ENCODE measurements around the gene EEF2K.

The EEF2K gene

DNA sequence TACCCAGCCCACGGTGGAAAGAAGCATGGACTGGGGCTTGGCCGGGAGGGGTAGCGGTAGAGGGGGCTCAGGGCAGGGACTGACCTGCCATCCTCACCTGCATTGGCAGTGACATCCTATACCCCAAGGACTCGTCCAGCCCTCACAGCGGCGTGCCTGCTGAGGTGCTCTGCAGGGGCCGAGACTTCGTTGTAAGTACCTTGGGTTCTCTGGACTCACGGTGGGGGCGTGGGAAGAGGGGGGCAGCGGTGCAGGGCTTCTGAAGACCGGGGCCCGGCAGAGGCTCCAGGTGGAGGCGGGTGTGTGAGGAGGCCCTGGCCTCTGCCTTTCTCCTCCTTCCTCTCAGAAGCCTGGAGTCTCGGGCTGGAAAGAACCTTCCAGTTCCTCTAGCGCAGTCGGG, 116.7 kb downstream of the EEF2K start:
- no peak overlapping the region for H3K4me3 ChIP-seq (ENCODE audit: low read depth, low read length)
- no peak for DNase-seq
- TF ChIP-seq, protein P1, sequence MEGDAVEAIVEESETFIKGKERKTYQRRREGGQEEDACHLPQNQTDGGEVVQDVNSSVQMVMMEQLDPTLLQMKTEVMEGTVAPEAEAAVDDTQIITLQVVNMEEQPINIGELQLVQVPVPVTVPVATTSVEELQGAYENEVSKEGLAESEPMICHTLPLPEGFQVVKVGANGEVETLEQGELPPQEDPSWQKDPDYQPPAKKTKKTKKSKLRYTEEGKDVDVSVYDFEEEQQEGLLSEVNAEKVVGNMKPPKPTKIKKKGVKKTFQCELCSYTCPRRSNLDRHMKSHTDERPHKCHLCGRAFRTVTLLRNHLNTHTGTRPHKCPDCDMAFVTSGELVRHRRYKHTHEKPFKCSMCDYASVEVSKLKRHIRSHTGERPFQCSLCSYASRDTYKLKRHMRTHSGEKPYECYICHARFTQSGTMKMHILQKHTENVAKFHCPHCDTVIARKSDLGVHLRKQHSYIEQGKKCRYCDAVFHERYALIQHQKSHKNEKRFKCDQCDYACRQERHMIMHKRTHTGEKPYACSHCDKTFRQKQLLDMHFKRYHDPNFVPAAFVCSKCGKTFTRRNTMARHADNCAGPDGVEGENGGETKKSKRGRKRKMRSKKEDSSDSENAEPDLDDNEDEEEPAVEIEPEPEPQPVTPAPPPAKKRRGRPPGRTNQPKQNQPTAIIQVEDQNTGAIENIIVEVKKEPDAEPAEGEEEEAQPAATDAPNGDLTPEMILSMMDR (IDR thresholded peaks at IDR 0.05; ENCODE audit: low read depth, low read length): no peak
- H3K9me3 ChIP-seq (ENCODE audit: severe bottlenecking): no peaks in the 10 kb centered on the region
- no peak overlapping the region for H3K27ac ChIP-seq
- H3K36me3 ChIP-seq: peaks cover 96% of the 10 kb centered on the region
- H3K27me3 ChIP-seq (ENCODE audit: insufficient read depth, low read depth, severe bottlenecking): no peaks in the 10 kb centered on the region

DNA sequence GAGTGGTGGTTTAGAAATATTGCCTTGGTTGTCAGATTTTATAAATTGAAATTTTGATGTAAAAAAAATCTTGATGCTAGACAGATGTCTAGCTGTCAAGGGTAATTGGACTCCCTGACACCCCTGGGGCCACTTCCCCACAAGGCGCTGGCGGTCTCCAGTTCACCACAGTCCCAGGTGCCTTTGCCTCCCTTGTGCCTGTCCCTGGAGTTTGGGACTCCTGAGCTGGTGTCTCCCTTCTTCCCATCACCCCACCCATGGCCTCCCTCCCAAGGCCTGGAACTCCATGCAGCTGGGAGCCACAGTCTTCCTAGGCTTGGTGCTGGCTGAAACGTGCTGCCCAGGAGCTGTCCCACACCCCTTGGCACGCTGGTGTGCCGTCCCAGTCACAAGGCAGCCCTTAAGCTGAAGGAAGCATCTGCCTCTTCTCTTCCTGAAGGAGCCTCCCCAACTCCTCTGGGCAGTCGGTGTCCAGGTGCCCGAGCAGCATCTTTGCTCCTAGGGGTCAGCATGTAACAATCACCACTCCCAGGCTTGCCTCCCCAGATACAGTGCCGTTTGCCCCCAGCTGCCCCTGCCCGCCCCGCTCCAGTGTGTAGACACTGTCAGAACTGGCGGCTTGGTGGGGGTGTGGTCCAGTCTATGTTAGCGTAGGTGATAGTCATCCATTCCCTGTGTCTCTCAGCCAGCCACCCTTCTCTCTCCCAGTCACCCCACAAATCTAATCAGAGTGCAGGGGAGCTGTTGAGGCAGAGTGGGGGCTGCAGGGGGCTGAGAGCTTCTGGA, 117.3 kb downstream of the EEF2K start:
- Histone ChIP-seq H3K27me3 (ENCODE audit: insufficient read depth, low read depth, severe bottlenecking) (no peaks in the 10 kb centered on the region), H3K27ac (no peak overlapping the region), H3K9me3 (ENCODE audit: severe bottlenecking) (no peaks in the 10 kb centered on the region), H3K4me3 (ENCODE audit: low read depth, low read length) (no peak overlapping the region), H3K36me3 (peaks cover 96% of the 10 kb centered on the region)
- TF ChIP-seq, protein P1 (IDR thresholded peaks at IDR 0.05; ENCODE audit: low read depth, low read length): no peak
- DNase-seq: no peak

DNA sequence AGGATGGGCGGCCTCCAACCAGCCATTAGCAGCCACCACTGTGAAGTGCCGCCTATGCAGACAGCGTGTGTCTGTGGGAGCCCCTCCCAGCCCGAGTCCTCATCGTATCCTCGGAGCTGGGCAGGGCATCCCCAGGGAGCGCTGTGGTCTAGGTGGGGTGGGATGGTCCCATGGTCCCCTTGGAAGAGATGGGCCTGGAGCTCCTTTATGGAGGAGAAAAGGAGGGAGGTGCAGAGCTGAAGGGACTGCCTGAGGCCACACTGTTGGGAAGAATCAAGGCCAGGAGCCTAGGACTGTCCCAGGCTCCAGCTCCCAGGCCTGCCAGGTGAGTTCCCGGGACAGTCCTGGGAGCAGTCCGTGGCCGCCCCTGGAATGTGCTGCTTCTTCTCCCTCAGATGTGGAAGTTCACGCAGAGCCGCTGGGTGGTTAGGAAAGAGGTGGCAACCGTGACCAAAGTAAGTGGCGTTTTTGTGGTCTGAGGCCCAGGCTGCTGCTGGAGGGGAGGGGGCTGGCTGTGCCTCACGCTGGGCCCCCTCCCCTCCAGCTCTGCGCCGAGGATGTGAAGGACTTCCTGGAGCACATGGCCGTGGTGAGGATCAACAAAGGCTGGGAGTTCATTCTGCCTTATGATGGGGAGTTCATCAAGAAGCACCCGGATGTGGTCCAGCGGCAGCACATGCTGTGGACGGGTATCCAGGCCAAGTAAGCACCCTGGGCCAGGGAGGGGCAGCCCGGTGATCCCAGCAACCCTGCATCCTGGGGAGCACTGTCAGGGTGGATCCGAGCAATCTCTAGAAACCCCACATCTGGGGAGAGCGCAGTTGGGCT, 118.1 kb downstream of the EEF2K start:
- Histone ChIP-seq H3K36me3 (peaks cover 96% of the 10 kb centered on the region), H3K9me3 (ENCODE audit: severe bottlenecking) (no peaks in the 10 kb centered on the region), H3K27me3 (ENCODE audit: insufficient read depth, low read depth, severe bottlenecking) (no peaks in the 10 kb centered on the region), H3K4me3 (ENCODE audit: low read depth, low read length) (no peak overlapping the region), H3K27ac (no peak overlapping the region)
- DNase-seq: no peak
- TF ChIP-seq, protein P1 (IDR thresholded peaks at IDR 0.05; ENCODE audit: low read depth, low read length): no peak

DNA sequence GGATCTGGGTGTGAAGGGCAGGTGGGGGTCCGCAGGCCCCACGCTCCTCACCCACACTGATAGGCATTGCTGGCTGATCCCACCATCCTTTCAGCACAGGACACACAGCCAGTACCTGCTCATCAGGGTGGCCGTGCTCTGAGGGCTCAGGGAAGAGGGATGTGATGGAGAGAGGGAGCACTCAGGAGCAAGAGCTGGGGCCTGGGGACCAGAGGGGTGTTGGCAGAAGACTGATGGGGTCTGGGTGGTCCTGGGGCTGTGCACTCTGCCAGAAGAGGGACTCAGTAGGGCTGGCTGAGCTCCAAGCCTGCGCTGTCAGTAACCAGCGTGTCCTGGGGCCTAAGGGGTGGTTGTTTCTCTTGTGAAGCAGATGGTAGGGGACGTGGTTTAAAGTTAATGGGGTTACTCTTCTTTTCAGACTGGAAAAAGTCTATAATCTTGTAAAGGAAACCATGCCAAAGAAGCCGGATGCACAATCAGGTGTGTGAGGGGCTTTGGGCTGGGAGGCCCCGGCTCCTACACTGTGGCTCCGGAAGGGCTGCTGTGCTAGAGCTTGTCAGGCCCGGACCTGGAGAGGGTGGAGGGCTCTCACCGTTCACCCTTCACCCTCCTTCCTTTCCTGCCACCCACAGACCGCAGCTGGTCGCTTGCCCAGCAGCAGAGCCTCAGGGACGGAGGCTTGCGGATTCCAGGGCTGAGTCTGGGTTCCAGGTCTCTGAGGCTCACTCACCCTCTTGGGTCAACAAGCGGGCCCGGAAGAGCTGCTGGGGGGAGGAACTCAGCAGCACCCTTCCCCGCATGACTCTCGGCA, 118.9 kb downstream of the EEF2K start:
- H3K36me3 ChIP-seq: peaks cover 89% of the 10 kb centered on the region
- DNase-seq: no peak
- H3K27ac ChIP-seq: no peak overlapping the region
- TF ChIP-seq, protein P1 (IDR thresholded peaks at IDR 0.05; ENCODE audit: low read depth, low read length): no peak
- no peaks in the 10 kb centered on the region for H3K9me3 ChIP-seq (ENCODE audit: severe bottlenecking)
- H3K27me3 ChIP-seq (ENCODE audit: insufficient read depth, low read depth, severe bottlenecking): no peaks in the 10 kb centered on the region
- H3K4me3 ChIP-seq (ENCODE audit: low read depth, low read length): no peak overlapping the region

DNA sequence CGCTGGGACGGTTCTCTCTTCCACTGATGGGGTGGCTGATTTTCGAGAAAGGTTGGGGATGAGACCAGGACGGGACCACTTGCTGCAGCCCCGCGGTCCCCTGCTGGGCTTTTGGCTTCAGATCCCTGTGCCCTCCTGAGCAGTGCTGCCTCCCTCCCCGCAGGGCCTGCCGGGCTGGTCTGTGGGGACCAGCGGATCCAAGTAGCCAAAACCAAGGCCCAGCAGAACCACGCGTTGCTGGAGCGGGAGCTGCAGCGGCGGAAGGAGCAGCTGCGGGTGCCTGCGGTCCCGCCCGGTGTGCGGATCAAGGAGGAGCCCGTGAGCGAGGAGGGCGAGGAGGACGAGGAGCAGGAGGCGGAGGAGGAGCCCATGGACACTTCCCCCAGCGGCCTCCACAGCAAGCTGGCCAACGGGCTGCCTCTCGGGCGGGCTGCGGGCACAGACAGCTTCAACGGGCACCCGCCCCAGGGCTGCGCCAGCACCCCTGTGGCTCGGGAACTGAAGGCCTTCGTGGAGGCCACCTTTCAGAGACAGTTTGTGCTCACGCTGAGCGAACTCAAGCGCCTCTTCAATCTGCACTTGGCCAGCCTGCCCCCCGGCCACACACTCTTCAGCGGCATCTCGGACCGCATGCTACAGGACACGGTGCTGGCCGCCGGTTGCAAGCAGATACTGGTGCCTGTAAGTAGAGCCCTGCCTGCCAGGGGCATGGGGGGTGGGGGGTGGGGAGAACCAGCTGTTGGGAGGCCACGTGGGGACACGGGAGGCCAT, 119.7 kb downstream of the EEF2K start:
- peaks cover 89% of the 10 kb centered on the region for H3K36me3 ChIP-seq

More for the DNA sequence above, 119.7 kb downstream of the EEF2K start:
- TF ChIP-seq, protein P1 (IDR thresholded peaks at IDR 0.05; ENCODE audit: low read depth, low read length): no peak
- Histone ChIP-seq H3K27ac (no peak overlapping the region), H3K9me3 (ENCODE audit: severe bottlenecking) (no peaks in the 10 kb centered on the region), H3K27me3 (ENCODE audit: insufficient read depth, low read depth, severe bottlenecking) (no peaks in the 10 kb centered on the region), H3K4me3 (ENCODE audit: low read depth, low read length) (no peak overlapping the region)
- DNase-seq: no peak

All from WERI-Rb-1 (cell line).